GM21390 (cell line): Measurements from ENCODE around the gene PRKCE.

Experiments used
- ATAC-seq: cut with Tn5 transposase; IDR thresholded peaks from one replicate; pipeline ENCODE4 v1.9.1; 2021; ENCODE audit not compliant: unreplicated experiment

Gene PRKCE

DNA sequence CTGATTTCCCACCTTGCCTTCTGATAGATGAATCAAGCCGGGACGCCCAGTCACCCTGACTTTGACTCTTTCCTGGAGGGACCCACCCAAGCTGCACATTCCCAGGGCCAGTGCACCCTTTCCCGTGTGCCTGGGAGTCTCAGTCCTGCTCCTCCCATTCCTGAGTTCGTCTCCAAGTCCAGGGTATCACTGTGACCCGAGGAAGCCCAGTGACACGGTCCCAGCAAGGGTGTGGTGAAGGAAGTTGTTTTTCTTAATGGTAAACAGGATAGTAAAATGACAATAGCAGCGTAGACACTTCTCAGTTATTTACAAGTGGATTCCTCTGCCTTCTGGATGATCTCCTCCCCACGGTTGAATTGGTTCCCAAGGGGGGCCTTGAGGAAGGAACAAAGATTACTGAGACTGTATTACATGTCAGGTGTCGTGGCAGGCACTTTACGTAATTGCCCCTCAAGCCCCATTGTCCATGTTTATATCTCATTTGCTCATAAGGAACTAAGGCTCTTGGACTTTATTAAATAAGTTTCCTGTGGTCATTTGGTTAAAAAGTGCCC is 123.3 kb downstream of the PRKCE start:
- no peak for ATAC-seq

GRCh38 chr2:45776160-45776955 is 124.9 kb downstream of the PRKCE start:
- no peak for ATAC-seq

- ATAC-seq, result no peak
Observed at GRCh38 chr2:45777996-45778719, 126.7 kb downstream of the PRKCE start.

DNA sequence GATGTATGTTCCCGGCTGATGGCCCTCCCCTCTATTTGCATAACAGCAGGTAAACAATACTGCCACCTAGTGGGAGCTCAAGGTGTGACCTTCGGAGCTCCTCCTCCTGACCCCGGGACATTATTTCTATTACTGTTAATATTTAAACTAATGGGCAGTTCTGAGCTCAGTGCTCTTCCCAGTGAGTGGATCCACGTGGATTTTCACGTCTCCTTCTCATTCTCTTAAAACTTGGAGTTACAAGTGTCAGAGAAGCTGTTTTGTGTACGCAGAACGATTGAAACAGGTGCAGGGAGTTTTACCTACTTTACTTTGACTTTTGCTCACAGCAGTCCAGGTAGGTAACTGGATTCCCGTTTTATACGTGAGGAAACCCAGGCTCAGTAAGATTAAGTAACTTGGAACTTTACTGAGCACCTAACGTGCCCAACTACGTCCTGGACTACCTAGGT is 127.3 kb downstream of the PRKCE start:
- no peak for ATAC-seq

GRCh38 chr2:45780541-45781463 is 129.3 kb downstream of the PRKCE start:
- no peak for ATAC-seq

- no peak for ATAC-seq
Observed at GRCh38 chr2:45781464-45781811, 130.0 kb downstream of the PRKCE start.

- no peak for ATAC-seq
Observed at GRCh38 chr2:45782436-45782835, 131.0 kb downstream of the PRKCE start.

GRCh38 chr2:45782986-45783385 is 131.5 kb downstream of the PRKCE start:
- ATAC-seq, result no peak

GRCh38 chr2:45786030-45786835 is 134.8 kb downstream of the PRKCE start:
- no peak for ATAC-seq

DNA sequence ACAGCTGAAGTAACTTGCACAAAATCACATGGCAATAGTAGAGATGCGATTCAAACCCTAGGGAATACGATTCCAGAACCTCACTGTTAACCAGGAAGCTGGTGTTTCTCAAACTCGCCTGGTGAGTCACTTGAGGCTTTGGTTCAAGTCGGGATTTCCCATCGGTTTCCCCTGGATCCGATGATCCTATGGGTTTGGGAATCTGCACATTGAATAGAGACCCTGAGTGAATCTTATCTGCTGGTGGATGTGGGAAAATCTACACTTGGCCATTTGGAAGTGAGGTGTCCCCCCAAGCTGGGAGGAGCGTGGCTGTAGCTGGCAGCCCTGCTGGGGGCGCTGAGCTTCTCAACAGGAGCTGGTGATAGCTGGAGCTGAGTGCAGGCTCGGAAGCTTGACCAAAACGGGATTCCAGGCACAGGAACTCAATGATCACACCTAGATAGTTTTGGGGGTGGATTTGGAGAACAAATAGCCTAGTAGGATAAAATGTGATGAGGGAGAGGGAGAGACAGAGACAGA is 135.4 kb downstream of the PRKCE start:
- ATAC-seq, result no peak

DNA sequence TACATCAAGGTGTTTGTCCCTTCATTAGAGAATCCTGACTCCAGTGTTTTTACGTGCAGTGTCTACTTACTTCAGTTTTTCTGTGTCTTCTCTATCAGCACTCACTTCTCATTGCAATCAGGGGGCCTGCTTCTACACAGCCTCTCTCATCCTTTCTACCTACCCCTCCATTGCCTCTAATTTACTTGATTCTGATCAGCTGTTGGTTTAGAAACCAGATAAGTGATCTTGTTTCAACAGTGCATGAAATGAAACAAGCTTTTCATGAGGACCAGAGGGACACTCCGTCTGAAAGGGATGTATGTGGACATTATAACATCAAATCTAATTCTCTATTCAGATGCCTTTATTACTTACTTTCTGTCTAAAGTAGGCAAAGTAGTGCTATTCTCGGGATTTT is 136.9 kb downstream of the PRKCE start:
- no peak for ATAC-seq

DNA sequence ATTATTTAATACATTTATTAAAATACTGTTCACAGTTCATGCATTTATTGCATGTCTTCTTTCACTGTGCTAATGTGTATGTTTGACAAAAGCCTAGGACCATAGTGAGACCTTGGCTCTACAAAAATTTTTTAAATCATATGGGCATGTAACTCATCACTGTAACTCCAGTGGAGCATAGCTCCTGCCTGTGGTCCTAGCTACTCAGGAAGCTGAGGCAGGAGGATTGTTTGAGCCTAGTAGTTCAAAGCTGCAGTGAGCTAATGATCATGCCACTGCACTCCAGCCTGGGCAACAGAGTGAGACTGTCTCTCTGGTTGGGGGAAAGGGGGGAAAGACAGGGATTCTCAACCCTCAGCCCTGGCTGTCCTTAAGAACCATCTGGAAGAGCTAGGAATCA is 137.8 kb downstream of the PRKCE start:
- ATAC-seq, result no peak

- ATAC-seq, result no peak
Observed at GRCh38 chr2:45789961-45790723, 138.7 kb downstream of the PRKCE start.

- no peak for ATAC-seq
Observed at GRCh38 chr2:45793305-45793962, 142.0 kb downstream of the PRKCE start.

- ATAC-seq, result no peak
Observed at GRCh38 chr2:45794134-45794617, 142.7 kb downstream of the PRKCE start.

DNA sequence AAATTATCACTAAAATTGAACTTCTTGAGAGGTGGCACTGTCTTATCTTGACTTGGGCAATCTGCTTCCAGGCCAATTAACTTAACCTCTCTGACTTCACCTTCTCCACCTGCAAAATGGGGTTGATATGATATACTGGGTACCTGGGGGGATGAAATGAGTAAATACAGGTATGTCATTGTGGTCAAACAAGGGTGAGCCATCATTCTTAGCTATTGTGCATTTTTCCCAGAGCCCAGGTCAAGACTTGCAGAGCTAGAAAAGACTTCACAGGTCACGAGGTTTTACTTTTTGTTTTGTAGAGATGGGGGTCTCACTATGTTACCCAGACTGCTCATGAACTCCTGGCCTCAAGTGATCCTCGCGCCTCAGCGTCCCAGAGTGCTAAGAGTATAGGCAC is 145.0 kb downstream of the PRKCE start:
- no peak for ATAC-seq

DNA sequence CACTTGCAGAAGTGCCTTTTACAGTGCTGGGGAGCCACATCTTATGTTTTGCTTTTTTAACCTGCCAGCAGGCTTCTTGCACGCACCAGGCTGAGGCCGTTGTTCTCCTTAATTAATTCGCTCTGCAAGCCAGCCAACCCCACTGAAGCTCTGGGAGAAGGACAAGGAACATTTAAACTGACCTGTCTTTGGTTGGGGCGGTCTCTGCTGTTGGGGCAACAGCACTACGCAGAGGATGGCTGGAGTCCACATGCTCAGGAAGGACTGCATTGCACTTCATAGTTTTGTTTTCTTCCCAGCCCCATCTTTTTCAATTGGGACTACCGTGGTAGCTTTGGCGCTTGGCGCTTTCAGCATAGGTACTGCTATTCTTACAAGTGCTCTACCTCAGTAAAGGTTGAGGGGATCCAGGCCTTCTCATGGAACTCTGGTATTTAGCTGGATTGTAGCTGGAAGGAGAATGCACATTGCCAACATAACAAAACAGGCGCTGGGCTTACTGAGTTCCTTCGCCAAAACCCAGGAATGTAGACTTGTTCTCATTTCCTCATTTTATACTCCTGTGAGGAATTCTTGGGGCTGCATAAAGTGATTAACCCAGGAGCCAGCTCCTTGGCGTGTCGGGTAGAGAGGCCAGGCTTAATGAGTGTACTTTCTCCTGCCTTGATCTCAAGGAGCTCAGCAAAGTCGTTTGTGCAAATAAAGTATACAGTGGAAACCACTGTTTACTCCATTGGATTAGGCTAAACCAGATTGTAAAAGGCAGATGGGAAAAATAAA is 146.2 kb downstream of the PRKCE start:
- ATAC-seq, result no peak
